GM06990 (cell line): Measurements from ENCODE around the gene HRH1.
"Not testable (repeated sequence)": the region's sequence is repeated elsewhere in the genome, so short reads cannot be mapped to it uniquely, and the experiment has no call there.

Experiments
- DNase-seq: peaks from one replicate; pipeline ENCODE4 v3.0.0-alpha.2; 2011; ENCODE audit not compliant: insufficient read length; ENCODE audit errors: extremely low read depth
- H3K27me3 ChIP-seq: replicated peaks from 2 replicates; pipeline ENCODE4 v1.6.0; 2011; ENCODE audit warnings: low read length; ENCODE audit not compliant: control insufficient read depth, insufficient read depth
- H3K36me3 ChIP-seq: 2 replicates; pipeline ENCODE4 v1.5.1; 2011; ENCODE audit warnings: low read length; ENCODE audit not compliant: control insufficient read depth, insufficient read depth
- H3K4me3 ChIP-seq: replicated peaks from 2 replicates; pipeline ENCODE4 v1.5.1; 2011; ENCODE audit warnings: low read depth, mild to moderate bottlenecking, control low read depth, low read length
- TF ChIP-seq, protein P1 (sequence below): IDR thresholded peaks from 2 replicates; pipeline ENCODE4 v1.5.1; 2011; ENCODE audit warnings: low read length, control low read depth, mild to moderate bottlenecking, inconsistent platforms; ENCODE audit not compliant: insufficient read depth, poor library complexity, severe bottlenecking

The HRH1 gene

DNA sequence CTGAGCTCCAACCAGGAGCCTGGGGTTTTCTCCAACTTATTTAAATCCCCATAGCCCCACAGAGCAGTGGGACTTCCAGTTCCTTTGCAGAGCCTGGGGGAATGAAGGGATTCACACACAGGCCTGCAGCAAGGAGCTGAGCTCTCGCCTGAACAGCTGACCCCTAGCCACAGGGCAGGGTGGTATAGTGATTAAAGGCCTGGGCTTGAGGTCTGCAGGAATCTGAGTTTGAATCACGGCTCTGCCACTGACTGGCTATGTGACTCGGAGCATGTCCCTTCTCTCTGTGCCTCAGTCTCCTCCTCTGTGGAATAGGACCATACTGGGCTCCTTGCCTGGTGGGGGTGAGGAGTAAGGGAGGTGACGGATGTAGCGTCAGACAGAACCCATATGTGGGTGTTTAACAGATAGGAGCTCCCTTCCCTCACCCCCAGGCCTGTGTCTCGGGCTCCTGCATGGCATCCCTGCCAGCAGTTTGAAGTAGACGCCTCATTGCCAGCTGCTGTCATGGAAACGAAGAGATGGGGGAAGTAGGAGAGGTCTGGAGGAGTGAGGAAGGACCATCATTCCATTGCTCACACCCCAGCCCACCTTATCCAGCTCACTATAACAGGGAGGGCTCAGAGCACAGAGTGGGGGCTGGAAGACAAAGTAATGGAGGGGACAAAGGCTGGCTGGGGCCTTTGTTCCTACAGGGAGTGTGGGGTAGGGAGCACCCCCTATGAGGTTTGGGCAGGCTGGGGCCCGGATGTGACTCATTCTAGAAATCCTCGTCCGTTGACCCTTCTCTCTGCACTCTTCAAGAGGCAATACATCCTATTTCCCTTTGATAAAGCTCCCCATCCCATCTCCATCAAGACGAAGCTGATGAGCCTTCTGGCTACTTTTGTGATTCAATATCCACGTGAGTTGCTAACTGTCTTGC, 14.8 kb downstream of the HRH1 start:
- Histone ChIP-seq H3K4me3 (no peak overlapping the region), H3K36me3 (no peaks in the 10 kb centered on the region), H3K27me3 (peaks cover 2% of the 10 kb centered on the region; the same call in 1 of the 2 replicates)
- DNase-seq: no peak
- TF ChIP-seq, protein P1, sequence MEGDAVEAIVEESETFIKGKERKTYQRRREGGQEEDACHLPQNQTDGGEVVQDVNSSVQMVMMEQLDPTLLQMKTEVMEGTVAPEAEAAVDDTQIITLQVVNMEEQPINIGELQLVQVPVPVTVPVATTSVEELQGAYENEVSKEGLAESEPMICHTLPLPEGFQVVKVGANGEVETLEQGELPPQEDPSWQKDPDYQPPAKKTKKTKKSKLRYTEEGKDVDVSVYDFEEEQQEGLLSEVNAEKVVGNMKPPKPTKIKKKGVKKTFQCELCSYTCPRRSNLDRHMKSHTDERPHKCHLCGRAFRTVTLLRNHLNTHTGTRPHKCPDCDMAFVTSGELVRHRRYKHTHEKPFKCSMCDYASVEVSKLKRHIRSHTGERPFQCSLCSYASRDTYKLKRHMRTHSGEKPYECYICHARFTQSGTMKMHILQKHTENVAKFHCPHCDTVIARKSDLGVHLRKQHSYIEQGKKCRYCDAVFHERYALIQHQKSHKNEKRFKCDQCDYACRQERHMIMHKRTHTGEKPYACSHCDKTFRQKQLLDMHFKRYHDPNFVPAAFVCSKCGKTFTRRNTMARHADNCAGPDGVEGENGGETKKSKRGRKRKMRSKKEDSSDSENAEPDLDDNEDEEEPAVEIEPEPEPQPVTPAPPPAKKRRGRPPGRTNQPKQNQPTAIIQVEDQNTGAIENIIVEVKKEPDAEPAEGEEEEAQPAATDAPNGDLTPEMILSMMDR: no peak

DNA sequence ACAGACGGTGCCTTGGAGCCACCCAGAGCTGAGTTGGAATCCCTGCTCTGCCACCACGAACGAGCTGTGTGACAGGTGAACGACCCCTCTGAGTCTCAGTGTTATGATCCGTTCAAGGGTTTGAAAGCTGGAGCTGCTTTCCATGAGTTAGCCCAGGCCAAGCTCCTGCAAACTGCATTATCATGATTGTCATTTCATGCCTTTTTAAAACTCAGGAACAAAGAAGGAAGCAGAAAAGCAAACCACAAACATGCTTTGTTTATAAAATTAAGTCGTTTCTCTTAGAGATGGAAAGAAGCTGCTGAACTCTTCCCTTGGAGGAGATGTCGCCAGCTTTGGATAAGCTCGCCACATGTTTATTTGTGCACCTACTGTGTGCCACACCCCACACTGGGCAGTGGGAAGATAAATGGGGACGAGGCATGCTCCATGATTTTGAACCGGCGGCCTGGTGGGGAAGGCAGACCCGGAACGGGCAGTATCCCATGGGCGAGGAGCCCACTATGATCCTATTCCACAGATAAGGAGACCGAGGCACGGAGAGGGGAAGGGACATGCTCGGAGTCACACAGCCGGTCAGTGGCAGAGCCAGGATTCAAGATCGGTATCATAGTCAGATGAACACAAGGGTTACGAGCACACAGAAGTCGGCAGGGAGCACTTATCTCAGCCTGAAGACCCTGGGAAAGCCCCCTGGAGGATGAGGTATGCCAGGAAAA, 15.9 kb downstream of the HRH1 start:
- no peak for DNase-seq
- Histone ChIP-seq H3K36me3 (no peaks in the 10 kb centered on the region), H3K27me3 (no peaks in the 10 kb centered on the region; the same call in 1 of the 2 replicates), H3K4me3 (no peak overlapping the region)
- TF ChIP-seq, protein P1: no peak

DNA sequence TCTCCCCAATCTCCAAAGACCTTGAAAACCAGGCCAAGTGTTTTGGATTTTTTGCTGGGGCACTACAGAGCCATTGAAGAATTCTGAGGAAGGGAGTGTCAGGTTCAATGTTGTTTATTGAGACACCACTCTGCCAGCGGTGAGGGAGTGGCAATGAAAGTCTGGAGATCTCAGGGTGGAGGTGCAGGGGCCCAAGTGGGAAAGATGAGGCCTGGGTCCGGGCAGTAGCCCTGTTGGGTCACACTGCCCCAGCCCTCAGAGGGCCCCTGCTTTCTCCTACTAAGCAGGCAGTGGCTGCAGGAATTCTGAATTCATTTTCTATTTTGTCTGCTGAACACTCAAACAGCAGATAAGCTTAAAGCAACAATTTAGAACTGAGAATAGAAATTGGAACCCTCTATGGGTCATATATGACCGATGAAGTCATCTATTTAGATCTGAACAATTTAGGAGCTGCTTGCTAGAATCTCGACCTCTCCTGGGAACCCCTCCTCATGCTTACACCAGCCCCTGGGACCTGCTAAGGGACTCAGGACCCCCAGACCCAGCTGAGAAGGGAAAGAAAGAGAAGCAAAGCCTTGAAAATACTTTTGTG, 17.9 kb downstream of the HRH1 start:
- no peaks in the 10 kb centered on the region for H3K36me3 ChIP-seq
- DNase-seq: no peak
- H3K27me3 ChIP-seq: no peaks in the 10 kb centered on the region; the same call in 1 of the 2 replicates
- TF ChIP-seq, protein P1: no peak
- no peak overlapping the region for H3K4me3 ChIP-seq

DNA sequence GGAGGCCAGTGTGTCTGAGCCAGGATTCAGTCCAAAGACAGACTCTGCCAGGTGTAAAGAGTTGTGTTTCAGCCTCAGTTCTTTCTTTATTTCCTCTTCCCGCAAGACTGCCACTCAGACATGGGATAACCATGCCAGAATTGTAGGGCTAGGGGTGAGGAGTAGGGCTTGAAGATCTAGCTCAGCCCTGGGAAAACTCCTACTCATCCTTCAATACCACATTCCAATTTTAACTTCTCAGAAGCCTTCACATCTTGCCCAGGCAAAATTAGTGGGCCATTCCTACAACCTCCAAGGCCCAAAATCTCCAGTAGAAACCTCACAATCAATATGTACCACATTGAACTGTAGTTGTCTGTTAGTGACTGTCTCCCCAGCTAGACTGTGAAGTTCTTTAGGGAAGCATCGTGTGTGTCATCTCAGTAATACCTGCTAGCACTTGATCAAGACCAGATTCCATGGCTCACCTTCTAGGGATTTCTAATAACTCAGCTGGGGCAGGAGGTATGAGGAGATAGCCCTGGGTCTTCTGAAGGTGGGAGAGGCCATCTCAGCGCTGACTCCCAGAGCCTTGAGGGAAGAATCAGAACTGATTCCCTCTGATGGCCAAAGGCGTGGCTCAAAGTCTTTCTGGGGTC, 19.7 kb downstream of the HRH1 start:
- Histone ChIP-seq H3K27me3 (no peaks in the 10 kb centered on the region; the same call in 1 of the 2 replicates), H3K36me3 (no peaks in the 10 kb centered on the region), H3K4me3 (no peak overlapping the region)
- DNase-seq: no peak
- TF ChIP-seq, protein P1: no peak

DNA sequence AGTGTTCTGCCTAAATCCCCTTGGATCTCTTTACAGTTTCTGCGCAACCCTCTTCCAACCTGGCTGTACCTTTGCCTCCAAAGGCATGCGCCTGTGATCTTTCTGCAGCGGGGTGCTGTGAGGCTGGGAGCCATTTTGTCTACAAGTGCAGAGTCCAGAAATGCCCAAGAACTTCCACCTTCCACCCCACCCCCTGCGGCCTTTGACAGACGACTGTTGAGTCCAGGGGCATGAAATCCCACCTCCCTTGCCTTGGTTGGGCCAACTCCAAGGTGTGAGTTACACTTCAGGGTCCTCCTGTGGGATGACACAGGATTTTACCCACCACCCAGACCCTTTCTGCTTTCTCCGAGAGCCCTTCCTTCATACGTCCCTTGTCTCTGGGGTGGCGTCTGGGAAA, 24.1 kb downstream of the HRH1 start:
- TF ChIP-seq, protein P1: no peak
- no peak for DNase-seq
- H3K27me3 ChIP-seq: no peaks in the 10 kb centered on the region; the same call in 1 of the 2 replicates
- H3K4me3 ChIP-seq: no peak overlapping the region
- H3K36me3 ChIP-seq: no peaks in the 10 kb centered on the region

DNA sequence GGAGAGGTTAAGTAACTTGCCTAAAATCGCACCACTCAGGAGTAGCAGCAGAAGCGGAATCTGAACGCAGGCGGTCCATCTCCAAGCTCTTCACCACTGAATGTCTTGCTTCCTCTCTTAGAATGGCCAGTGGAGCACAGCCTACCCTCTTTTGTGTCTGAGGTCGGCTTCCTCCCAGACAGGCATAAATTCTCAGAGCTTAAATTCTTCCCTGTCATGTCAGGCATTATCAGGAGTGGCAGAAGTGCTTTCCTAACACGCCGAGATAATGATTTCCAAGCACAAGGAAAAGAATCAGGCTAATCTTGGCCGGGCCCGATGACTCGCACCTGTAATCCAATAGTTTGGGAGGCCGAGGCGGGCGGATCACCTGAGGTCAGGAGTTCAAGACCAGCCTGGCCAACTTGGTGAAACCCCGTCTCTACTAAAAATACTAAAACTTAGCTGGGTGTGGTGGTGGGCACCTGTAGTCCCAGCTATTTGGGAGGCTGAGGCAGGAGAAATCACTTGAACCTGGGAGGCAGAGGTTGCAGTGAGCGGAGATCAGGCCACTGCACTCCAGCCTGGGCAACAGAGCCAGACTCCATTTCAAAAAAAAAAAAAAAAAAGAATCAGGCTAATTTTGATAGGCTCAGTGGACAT, 30.2 kb downstream of the HRH1 start:
- H3K4me3 ChIP-seq, H3K27me3 ChIP-seq, DNase-seq, H3K36me3 ChIP-seq: not testable (repeated sequence)
